ENCODE measurements around the gene HOXA11. TPM values are rescaled to one million over a fixed set of nuclear protein-coding genes. Genes with fewer than 3 reads are reported as not detected.

Gene HOXA11
- total RNA-seq, 1 donor from 2014 or later = not detected

GRCh38 chr7:27185854-27186667 lies 1.0 kb upstream of the HOXA11 start:
- Mint-ChIP-seq H3K36me3 (ENCODE audit: low read depth, unreplicated experiment) (peaks cover 6% of the 10 kb centered on the region), H3K4me3 (ENCODE audit: unreplicated experiment) (peak overlapping the region; percentile 28), H3K4me1 (ENCODE audit: unreplicated experiment) (peaks cover 46% of the 10 kb centered on the region), H3K9me3 (ENCODE audit: unreplicated experiment) (no peaks in the 10 kb centered on the region), H3K27me3 (ENCODE audit: unreplicated experiment) (peaks cover 50% of the 10 kb centered on the region), H3K27ac (ENCODE audit: unreplicated experiment) (no peak overlapping the region)
- TF ChIP-seq CTCF (IDR thresholded peaks at IDR 0.05; ENCODE audit: unreplicated experiment) = no peak
- no peak for DNase-seq (ENCODE audit: low spot score)

- Mint-ChIP-seq H3K27ac (ENCODE audit: unreplicated experiment) (no peak overlapping the region), H3K4me1 (ENCODE audit: unreplicated experiment) (peaks cover 39% of the 10 kb centered on the region), H3K4me3 (ENCODE audit: unreplicated experiment) (peak overlapping the region; percentile 79), H3K36me3 (ENCODE audit: low read depth, unreplicated experiment) (no peaks in the 10 kb centered on the region), H3K9me3 (ENCODE audit: unreplicated experiment) (no peaks in the 10 kb centered on the region), H3K27me3 (ENCODE audit: unreplicated experiment) (peaks cover 44% of the 10 kb centered on the region)
- no peak for TF ChIP-seq CTCF (IDR thresholded peaks at IDR 0.05; ENCODE audit: unreplicated experiment)
- DNase-seq (ENCODE audit: low spot score) = no peak
These were observed 557 bp downstream of the HOXA11 start for GRCh38 chr7:27184337-27185012.

GRCh38 chr7:27183682-27184336 lies 1.2 kb downstream of the HOXA11 start:
- Mint-ChIP-seq H3K36me3 (ENCODE audit: low read depth, unreplicated experiment) (no peaks in the 10 kb centered on the region), H3K27ac (ENCODE audit: unreplicated experiment) (no peak overlapping the region), H3K9me3 (ENCODE audit: unreplicated experiment) (no peaks in the 10 kb centered on the region), H3K4me1 (ENCODE audit: unreplicated experiment) (peaks cover 41% of the 10 kb centered on the region), H3K27me3 (ENCODE audit: unreplicated experiment) (peaks cover 48% of the 10 kb centered on the region), H3K4me3 (ENCODE audit: unreplicated experiment) (peak overlapping the region; percentile 37)
- no peak for DNase-seq (ENCODE audit: low spot score)
- TF ChIP-seq CTCF (IDR thresholded peaks at IDR 0.05; ENCODE audit: unreplicated experiment) = no peak

- Mint-ChIP-seq H3K27ac (ENCODE audit: unreplicated experiment) (no peak overlapping the region), H3K36me3 (ENCODE audit: low read depth, unreplicated experiment) (no peaks in the 10 kb centered on the region), H3K9me3 (ENCODE audit: unreplicated experiment) (no peaks in the 10 kb centered on the region), H3K4me3 (ENCODE audit: unreplicated experiment) (no peak overlapping the region), H3K4me1 (ENCODE audit: unreplicated experiment) (peaks cover 35% of the 10 kb centered on the region), H3K27me3 (ENCODE audit: unreplicated experiment) (peaks cover 46% of the 10 kb centered on the region)
- no peak for TF ChIP-seq CTCF (IDR thresholded peaks at IDR 0.05; ENCODE audit: unreplicated experiment)
- no peak for DNase-seq (ENCODE audit: low spot score)
These were observed 2.0 kb downstream of the HOXA11 start for GRCh38 chr7:27182861-27183681.
